ENCODE data around the gene SNPH.
A peak's percentile ranks its signal among the peaks of the same experiment; 100 is the strongest.

The SNPH gene

GRCh38 chr20:1265226-1265915, 723 bp upstream of the SNPH start:
- DNase-seq, result no peak

- DNase-seq, result no peak
Observed at GRCh38 chr20:1265916-1266166, 253 bp upstream of the SNPH start.

GRCh38 chr20:1267161-1267560, 1.1 kb downstream of the SNPH start:
- DNase-seq, result no peak

- DNase-seq, result no peak
Observed at GRCh38 chr20:1267809-1268374, 1.8 kb downstream of the SNPH start.

- DNase-seq, result no peak
Observed at GRCh38 chr20:1269235-1269634, 3.1 kb downstream of the SNPH start.

- no peak for DNase-seq
Observed at GRCh38 chr20:1269850-1270249, 3.8 kb downstream of the SNPH start.

- peak; percentile 8 for DNase-seq
Observed at GRCh38 chr20:1272368-1273100, 6.4 kb downstream of the SNPH start.

GRCh38 chr20:1273366-1273765, 7.3 kb downstream of the SNPH start:
- DNase-seq, result no peak

- DNase-seq, result peak; percentile 72
Observed at GRCh38 chr20:1274485-1275311, 8.6 kb downstream of the SNPH start.

- DNase-seq, result no peak
Observed at GRCh38 chr20:1275919-1276318, 9.8 kb downstream of the SNPH start.

GRCh38 chr20:1277529-1278322, 11.6 kb downstream of the SNPH start:
- DNase-seq, result no peak

GRCh38 chr20:1278993-1279392, 12.9 kb downstream of the SNPH start:
- DNase-seq, result no peak

- no peak for DNase-seq
Observed at GRCh38 chr20:1280195-1281102, 14.4 kb downstream of the SNPH start.

GRCh38 chr20:1281279-1282057, 15.4 kb downstream of the SNPH start:
- no peak for DNase-seq

GRCh38 chr20:1282966-1283365, 16.9 kb downstream of the SNPH start:
- no peak for DNase-seq

- DNase-seq, result no peak
Observed at GRCh38 chr20:1283522-1284510, 17.7 kb downstream of the SNPH start.

GRCh38 chr20:1286267-1287024, 20.4 kb downstream of the SNPH start:
- no peak for DNase-seq

- no peak for DNase-seq
Observed at GRCh38 chr20:1287306-1287705, 21.2 kb downstream of the SNPH start.
